ENCODE results near the gene NUDT19.

GRCh38 chr19:32646556-32646955, 45.1 kb upstream of the NUDT19 start:
- TF ChIP-seq POLR2A (IDR thresholded peaks at IDR 0.05; ENCODE audit: extremely low read depth, insufficient read length): no peak
- TF ChIP-seq, protein P1, sequence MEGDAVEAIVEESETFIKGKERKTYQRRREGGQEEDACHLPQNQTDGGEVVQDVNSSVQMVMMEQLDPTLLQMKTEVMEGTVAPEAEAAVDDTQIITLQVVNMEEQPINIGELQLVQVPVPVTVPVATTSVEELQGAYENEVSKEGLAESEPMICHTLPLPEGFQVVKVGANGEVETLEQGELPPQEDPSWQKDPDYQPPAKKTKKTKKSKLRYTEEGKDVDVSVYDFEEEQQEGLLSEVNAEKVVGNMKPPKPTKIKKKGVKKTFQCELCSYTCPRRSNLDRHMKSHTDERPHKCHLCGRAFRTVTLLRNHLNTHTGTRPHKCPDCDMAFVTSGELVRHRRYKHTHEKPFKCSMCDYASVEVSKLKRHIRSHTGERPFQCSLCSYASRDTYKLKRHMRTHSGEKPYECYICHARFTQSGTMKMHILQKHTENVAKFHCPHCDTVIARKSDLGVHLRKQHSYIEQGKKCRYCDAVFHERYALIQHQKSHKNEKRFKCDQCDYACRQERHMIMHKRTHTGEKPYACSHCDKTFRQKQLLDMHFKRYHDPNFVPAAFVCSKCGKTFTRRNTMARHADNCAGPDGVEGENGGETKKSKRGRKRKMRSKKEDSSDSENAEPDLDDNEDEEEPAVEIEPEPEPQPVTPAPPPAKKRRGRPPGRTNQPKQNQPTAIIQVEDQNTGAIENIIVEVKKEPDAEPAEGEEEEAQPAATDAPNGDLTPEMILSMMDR (IDR thresholded peaks at IDR 0.05; ENCODE audit: low read depth, low read length): no peak
- TF ChIP-seq MYC (IDR thresholded peaks at IDR 0.05; ENCODE audit: low read depth, low read length): no peak
- TF ChIP-seq, protein P2, sequence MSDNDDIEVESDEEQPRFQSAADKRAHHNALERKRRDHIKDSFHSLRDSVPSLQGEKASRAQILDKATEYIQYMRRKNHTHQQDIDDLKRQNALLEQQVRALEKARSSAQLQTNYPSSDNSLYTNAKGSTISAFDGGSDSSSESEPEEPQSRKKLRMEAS (IDR thresholded peaks at IDR 0.05; ENCODE audit: low read depth, low read length): no peak
